8988T (cell line): ENCODE measurements around the gene MUC16.

Experiments used
- DNase-seq: peaks from one replicate; pipeline ENCODE4 v3.0.0; 2011

MUC16 gene

DNA sequence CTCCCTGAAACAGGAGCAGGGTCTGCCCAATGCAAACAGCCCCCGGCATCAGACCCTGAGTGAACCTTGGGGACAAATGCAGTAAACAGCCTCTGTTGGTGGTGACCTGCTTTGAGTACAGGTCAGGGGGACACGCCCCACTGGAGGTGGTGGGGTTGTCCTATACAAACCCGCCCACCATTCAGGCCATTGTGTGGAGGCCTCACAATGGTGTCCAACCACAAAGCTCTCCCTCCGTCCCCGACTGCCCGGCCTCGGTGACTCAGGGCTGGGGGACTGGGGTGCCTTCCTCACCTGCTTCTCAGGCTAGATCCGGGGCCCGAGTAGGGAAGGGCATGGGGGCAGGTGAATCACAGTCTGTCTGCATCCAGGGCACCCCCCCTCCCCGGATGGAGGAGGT lies 1.5 kb downstream of the MUC16 start:
- DNase-seq = no peak

- no peak for DNase-seq
These were observed 9.3 kb downstream of the MUC16 start for GRCh38 chr19:9000933-9001332.

DNA sequence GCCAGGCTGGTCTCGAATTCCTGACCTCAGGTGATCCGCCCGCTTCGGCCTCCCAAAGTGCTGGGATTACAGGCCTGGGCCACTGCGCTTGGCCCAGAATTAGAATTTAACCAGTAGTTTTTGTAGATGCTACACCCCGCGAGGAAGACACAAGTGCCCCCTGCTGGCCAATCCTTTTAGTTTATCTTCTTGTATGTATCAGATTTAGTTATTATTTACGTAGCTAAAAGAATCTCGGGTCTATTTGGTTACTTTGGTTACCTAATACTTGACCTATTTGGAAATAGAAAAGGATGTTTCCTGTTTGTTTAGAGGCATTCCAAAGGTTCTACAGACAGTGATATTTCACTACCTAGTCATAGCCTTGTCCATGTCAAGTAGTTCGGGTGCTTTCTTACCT lies 22.0 kb downstream of the MUC16 start:
- DNase-seq = no peak

DNA sequence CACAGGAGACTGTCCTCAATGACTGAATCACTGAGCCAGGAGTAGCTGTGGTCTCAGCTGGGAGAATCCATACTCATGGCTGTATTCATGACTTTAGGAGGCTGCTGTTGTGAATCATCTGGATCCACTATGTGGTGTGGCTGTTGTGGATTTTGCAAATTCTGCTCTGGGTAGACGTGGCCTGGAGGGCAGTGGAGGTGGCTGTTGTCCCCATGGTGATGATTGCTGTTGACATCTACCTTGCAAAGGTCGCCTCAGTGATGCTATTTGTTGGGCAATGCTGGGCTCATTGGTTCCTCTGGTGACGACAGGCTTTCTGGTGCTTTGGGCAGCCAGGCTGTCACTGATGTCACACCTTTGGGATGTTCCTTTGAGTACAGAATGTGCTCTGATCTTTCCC lies 23.9 kb downstream of the MUC16 start:
- DNase-seq = no peak

DNA sequence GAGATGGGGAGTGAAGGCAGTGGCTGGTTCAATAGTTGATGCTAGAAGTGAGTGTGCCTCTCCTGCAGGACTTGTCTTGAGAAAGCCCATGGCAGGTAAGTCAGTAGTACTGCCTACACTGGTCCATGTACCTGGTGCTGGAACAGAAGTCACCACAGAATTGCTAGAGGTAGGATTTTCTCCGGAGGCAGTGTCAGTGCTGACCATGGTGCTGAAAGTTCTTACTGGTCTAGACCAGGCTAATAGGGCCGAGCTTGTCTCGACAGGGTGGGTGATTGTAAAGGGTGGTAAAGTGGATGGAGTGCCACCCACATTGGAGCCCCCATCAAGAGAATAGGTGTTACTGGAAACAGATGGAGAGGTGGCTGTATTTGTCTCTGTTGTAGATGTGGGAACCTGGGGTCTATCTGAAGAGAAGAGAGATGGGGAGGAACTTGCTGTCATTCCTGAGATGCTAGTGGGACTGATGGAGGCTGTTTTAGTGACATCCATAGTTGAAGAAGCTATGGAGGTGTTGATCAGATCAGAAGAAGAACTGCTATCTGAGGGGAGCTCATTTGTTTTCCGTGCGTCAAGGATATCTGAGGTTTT lies 36.6 kb downstream of the MUC16 start:
- DNase-seq = no peak

DNA sequence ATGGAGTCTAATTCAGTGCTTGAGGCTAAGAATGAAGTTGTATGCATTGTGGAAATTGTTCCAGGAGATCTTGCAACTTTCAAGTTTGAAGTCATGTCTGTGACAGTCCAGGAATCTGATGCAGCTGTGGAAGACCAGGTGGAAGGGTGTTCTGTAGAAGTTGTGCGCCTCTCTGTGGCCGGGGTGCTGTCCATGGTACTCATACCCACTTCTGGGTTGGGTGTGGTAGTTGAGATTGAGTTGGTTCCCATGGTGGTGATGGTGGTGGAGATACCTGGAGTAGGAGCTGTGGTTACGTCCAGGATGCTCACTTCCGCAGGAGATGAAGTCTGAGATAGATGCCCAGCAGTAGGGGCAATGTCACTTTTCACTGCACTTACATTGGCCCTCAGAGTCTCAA lies 44.3 kb downstream of the MUC16 start:
- no peak for DNase-seq
